Ovary (tissue), 3 donors: ENCODE data around the gene CORO6.

ENCODE experiments used
- CTCF ChIP-seq, 3 donors: fragments of 450-650 bp in 2 of 3; fragments of 200-600 bp in 1 of 3; IDR thresholded peaks; one replicate each; pipeline versions ENCODE4 v1.5.1 to v1.8.0; 2016 to 2022; ENCODE audit warnings: antibody characterized with exemption in 3 of 3, mild to moderate bottlenecking in 1 of 3
- POLR2A ChIP-seq: fragments of 450-650 bp; IDR thresholded peaks from one replicate; pipeline ENCODE4 v1.6.1; 2017; ENCODE audit warnings: antibody characterized with exemption, mild to moderate bottlenecking, moderate library complexity
- donor health status: DM: no; HTN: no; CAD: no.

- no peak for TF ChIP-seq CTCF (IDR thresholded peaks at IDR 0.05)
- TF ChIP-seq POLR2A: no peak
These were observed 6.2 kb downstream of the CORO6 start for GRCh38 chr17:29616300-29617048.
